Measurements from ENCODE around the gene PCNX3.

DNA sequence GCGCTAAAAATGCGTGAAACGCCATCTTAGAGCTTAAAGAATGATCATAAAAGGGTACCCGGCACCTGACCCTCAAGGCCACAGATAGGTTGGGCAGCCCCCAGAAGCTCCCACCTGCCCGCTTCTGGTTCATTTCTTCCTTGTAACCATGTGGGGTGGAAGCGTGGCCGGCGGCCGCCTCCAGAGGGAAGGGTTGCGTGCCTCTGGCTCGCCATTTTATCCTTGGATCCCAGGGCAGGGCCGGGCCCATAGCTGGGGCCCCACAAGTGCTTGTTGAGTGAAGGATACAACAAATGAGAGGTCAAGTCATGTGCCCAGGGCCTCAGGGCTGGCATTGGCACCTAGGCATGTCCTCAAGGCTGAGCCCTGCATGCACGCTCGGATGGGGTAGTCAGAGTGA, 5.9 kb downstream of the PCNX3 start:
- TF ChIP-seq EZH2phosphoT487 (IDR thresholded peaks at IDR 0.05; ENCODE audit: insufficient read depth, low read depth) (no peak), EZH2 (IDR thresholded peaks at IDR 0.05; ENCODE audit: insufficient read depth, poor library complexity, severe bottlenecking) (no peak)
